Lower leg skin (tissue), 3 donors: ENCODE data around the gene CCDC175.

ENCODE experiments used
- POLR2A ChIP-seq, 2 donors: fragments of 450-650 bp; IDR thresholded peaks; one replicate each; pipeline ENCODE4 v1.6.1; 2016 to 2017; ENCODE audit warnings: antibody characterized with exemption in 2 of 2, mild to moderate bottlenecking in 1 of 2, moderate library complexity in 1 of 2
- TF ChIP-seq, protein P1 (sequence below), 3 donors: fragments of 450-650 bp; IDR thresholded peaks; one replicate each; pipeline ENCODE4 v1.5.1; 2016; ENCODE audit warnings: antibody characterized with exemption in 3 of 3, mild to moderate bottlenecking in 3 of 3, moderate library complexity in 2 of 3

DNA sequence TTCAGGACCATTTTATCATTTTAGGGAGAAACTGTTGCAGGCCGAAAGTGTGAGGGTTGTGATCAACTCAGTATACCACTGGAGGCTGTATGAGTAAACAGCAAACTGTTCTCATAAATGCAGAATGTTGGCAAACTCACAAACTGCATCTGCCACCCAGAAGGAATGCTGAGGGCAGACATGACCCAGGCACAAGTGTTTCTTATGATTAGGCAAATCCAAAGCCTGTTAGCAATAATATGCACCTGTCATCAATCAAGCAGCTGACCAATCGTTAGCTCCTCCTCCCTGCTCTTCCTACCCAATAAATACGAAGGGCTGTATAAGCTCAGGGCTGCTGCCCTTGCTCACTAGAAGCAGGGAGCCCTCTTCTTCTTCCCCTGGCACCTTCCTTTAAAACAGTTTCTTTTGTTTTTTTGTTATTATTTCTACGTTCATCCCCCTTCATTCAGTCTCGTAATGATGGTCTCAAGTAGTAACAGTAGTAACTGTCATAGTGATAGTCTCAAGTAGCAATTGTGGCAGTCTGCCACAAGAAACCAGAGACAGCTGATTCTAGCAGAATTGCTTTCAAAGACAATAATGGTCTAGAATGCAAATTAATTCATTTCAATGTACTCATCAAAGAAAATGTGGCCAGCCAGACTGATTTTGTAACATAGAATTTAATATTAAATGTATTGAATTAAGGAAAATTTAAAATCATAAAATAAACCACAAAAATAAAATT is 15.2 kb upstream of the CCDC175 start:
- TF ChIP-seq, protein P1, sequence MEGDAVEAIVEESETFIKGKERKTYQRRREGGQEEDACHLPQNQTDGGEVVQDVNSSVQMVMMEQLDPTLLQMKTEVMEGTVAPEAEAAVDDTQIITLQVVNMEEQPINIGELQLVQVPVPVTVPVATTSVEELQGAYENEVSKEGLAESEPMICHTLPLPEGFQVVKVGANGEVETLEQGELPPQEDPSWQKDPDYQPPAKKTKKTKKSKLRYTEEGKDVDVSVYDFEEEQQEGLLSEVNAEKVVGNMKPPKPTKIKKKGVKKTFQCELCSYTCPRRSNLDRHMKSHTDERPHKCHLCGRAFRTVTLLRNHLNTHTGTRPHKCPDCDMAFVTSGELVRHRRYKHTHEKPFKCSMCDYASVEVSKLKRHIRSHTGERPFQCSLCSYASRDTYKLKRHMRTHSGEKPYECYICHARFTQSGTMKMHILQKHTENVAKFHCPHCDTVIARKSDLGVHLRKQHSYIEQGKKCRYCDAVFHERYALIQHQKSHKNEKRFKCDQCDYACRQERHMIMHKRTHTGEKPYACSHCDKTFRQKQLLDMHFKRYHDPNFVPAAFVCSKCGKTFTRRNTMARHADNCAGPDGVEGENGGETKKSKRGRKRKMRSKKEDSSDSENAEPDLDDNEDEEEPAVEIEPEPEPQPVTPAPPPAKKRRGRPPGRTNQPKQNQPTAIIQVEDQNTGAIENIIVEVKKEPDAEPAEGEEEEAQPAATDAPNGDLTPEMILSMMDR (IDR thresholded peaks at IDR 0.05) = no peak
- TF ChIP-seq POLR2A (IDR thresholded peaks at IDR 0.05) = no peak
